ENCODE results near the gene HUNK. TPM values are rescaled to one million over a fixed set of nuclear protein-coding genes. Genes with fewer than 3 reads are reported as not detected.

HUNK gene
- total RNA-seq, 2 donors from 2014 or later, result 0.27 to 0.42 TPM

DNA sequence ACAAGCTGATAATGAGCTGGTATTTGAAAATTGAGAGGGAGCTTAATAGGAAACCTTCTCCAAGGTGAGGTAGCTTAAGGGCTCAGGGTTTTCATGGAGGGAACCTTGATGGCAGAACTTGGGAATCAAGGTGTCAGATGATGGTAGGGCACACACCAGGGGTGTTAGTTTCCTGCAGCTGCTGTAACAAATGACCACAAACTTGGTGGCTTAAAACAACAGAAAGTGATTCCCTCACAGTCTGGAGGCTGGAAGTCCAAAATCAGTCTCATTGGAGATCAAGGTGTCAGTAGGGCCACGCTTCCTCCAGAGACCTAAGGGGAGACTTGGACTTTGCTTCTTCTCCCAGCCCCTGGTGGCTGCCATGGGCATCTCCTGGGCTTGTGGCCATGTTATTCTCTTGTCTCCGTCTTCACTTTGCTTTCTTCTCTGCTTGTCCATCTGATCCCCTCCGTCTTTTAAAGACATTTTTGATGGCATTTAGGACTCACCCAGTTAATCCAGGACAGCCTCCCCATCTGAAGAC lies 45.5 kb downstream of the HUNK start:
- TF ChIP-seq, protein P1, sequence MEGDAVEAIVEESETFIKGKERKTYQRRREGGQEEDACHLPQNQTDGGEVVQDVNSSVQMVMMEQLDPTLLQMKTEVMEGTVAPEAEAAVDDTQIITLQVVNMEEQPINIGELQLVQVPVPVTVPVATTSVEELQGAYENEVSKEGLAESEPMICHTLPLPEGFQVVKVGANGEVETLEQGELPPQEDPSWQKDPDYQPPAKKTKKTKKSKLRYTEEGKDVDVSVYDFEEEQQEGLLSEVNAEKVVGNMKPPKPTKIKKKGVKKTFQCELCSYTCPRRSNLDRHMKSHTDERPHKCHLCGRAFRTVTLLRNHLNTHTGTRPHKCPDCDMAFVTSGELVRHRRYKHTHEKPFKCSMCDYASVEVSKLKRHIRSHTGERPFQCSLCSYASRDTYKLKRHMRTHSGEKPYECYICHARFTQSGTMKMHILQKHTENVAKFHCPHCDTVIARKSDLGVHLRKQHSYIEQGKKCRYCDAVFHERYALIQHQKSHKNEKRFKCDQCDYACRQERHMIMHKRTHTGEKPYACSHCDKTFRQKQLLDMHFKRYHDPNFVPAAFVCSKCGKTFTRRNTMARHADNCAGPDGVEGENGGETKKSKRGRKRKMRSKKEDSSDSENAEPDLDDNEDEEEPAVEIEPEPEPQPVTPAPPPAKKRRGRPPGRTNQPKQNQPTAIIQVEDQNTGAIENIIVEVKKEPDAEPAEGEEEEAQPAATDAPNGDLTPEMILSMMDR (IDR thresholded peaks at IDR 0.05), result no peak
- Histone ChIP-seq H3K27ac (no peak overlapping the region), H3K4me1 (ENCODE audit: control insufficient read depth in 1 of 2, low read depth in 2 of 2) (no peaks in the 10 kb centered on the region), H3K9me3 (no peaks in the 10 kb centered on the region), H3K36me3 (no peaks in the 10 kb centered on the region), H3K4me3 (no peak overlapping the region), H3K27me3 (replicated peaks; ENCODE audit: insufficient read depth) (no peaks in the 10 kb centered on the region)
- DNase-seq (ENCODE audit: low spot score) (no peak), ATAC-seq (ENCODE audit: insufficient number of reproducible peaks, low FRiP score, low read depth) (no peak)

DNA sequence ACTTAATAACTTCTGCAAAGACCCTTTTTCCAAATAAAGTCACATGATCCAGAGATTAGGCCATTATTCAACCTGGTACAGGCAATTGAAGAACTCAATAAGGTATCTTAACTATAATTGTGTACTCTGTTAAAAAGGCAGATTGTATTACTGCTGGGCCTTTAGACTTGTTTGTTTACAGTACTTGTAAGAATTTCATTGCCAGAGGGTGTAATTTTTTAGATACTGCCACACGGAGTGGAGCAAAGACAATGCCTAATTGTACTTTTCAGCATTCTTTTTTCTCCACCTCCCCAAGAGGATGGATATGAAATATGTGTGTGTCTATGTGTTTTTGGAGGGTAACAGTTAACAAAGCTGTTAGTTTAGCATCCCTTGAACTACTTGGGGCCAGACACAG lies 47.5 kb downstream of the HUNK start:
- Histone ChIP-seq H3K4me3 (no peak overlapping the region), H3K27ac (no peak overlapping the region), H3K27me3 (replicated peaks; ENCODE audit: insufficient read depth) (no peaks in the 10 kb centered on the region), H3K4me1 (ENCODE audit: control insufficient read depth in 1 of 2, low read depth in 2 of 2) (no peaks in the 10 kb centered on the region), H3K36me3 (no peaks in the 10 kb centered on the region), H3K9me3 (no peaks in the 10 kb centered on the region)
- TF ChIP-seq, protein P1 (IDR thresholded peaks at IDR 0.05), result no peak
- DNase-seq (ENCODE audit: low spot score), result no peak
- no peak for ATAC-seq (ENCODE audit: insufficient number of reproducible peaks, low FRiP score, low read depth)

- Histone ChIP-seq H3K9me3 (no peaks in the 10 kb centered on the region), H3K27me3 (replicated peaks; ENCODE audit: insufficient read depth) (no peaks in the 10 kb centered on the region), H3K27ac (no peak overlapping the region), H3K4me3 (no peak overlapping the region), H3K4me1 (ENCODE audit: control insufficient read depth in 1 of 2, low read depth in 2 of 2) (no peaks in the 10 kb centered on the region), H3K36me3 (no peaks in the 10 kb centered on the region)
- ATAC-seq (ENCODE audit: insufficient number of reproducible peaks, low FRiP score, low read depth) (no peak), DNase-seq (ENCODE audit: low spot score) (no peak)
- TF ChIP-seq, protein P1 (IDR thresholded peaks at IDR 0.05), result no peak
Measured at GRCh38 chr21:31921079-31921478, 48.3 kb downstream of the HUNK start.

DNA sequence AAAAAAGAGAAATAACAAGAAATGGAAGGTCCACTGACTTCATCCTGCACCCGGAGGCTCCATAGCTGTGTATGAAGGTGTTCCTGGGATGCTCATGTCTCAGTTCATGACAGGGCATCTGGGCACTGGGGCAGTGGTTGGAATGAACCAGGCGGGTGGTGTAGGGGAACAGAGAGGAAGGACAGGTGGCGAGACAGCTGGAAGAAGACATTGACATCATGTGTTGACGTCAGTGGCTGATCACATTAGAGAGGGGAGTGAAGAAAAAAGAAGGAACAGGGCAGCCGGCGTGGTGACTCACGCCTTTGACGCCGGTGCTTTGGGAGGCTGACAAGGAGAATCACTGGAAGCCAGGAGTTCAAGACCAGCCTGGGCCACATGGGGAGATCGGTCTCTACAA lies 50.1 kb downstream of the HUNK start:
- Histone ChIP-seq H3K36me3 (no peaks in the 10 kb centered on the region), H3K27me3 (replicated peaks; ENCODE audit: insufficient read depth) (no peaks in the 10 kb centered on the region)

DNA sequence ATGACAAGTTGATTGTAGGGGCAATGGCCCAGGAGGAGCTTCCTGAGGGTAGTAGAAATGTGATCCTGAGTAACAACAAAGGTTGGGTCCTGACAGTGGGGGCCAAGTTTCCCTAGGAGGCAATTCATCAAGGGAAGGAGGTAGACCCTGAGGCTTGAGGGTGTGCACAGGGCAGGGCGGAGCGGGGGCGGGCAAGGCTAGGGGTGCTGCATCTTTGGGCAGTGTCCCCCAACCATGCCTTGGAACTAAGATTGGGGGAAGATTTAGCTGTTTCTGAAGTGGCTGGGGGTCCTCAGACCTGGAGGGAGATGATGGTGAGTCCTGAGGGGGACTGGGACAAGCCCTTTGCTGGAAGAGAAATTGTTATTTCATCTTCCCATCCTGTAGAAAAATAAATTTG lies 50.9 kb downstream of the HUNK start:
- ATAC-seq (ENCODE audit: insufficient number of reproducible peaks, low FRiP score, low read depth), result no peak

More for the DNA sequence above, 50.1 kb downstream of the HUNK start:
- Histone ChIP-seq H3K4me3 (no peak overlapping the region), H3K9me3 (no peaks in the 10 kb centered on the region), H3K4me1 (ENCODE audit: control insufficient read depth in 1 of 2, low read depth in 2 of 2) (no peaks in the 10 kb centered on the region), H3K27ac (no peak overlapping the region)
- ATAC-seq (ENCODE audit: insufficient number of reproducible peaks, low FRiP score, low read depth) (no peak), DNase-seq (ENCODE audit: low spot score) (no peak)
- TF ChIP-seq, protein P1 (IDR thresholded peaks at IDR 0.05), result no peak

More for the DNA sequence above, 50.9 kb downstream of the HUNK start:
- DNase-seq (ENCODE audit: low spot score), result no peak
- Histone ChIP-seq H3K4me3 (no peak overlapping the region), H3K27ac (no peak overlapping the region), H3K36me3 (no peaks in the 10 kb centered on the region), H3K4me1 (ENCODE audit: control insufficient read depth in 1 of 2, low read depth in 2 of 2) (no peaks in the 10 kb centered on the region), H3K27me3 (replicated peaks; ENCODE audit: insufficient read depth) (no peaks in the 10 kb centered on the region), H3K9me3 (no peaks in the 10 kb centered on the region)
- TF ChIP-seq, protein P1 (IDR thresholded peaks at IDR 0.05), result no peak
